Tibial artery (tissue), 4 donors: Measurements from ENCODE around the gene CACNA2D1.
A peak's percentile ranks its signal among the peaks of the same experiment; 100 is the strongest.

Source experiments
- DNase-seq, 2 donors: peaks; one replicate each; pipeline ENCODE4 v3.0.0-alpha.2; 2019
- H3K27ac ChIP-seq, 2 donors: fragments of 200-600 bp; sonication (generic) in 1 of 2; 1 replicate in 1 of 2; 2 replicates in 1 of 2; pipeline ENCODE4 v1.5.1; 2018 to 2019; ENCODE audit warnings: mild to moderate bottlenecking in 1 of 2
- H3K27me3 ChIP-seq, 2 donors: fragments of 200-600 bp; sonication (generic) in 1 of 2; one replicate each; pipeline versions ENCODE4 v1.5.1 to v1.6.0; 2016 to 2019
- H3K36me3 ChIP-seq, 3 donors: fragments of 200-600 bp; sonication (generic) in 2 of 3; one replicate each; pipeline ENCODE4 v1.5.1; 2016 to 2019; ENCODE audit warnings: mild to moderate bottlenecking in 2 of 3
- H3K4me1 ChIP-seq, 4 donors: fragments of 200-600 bp; sonication (generic) in 2 of 4; 1 replicate in 3 of 4; 2 replicates in 1 of 4; pipeline ENCODE4 v1.5.1; 2016 to 2019
- H3K4me3 ChIP-seq, 2 donors: fragments of 200-600 bp; sonication (generic) in 1 of 2; 1 replicate in 1 of 2; 2 replicates in 1 of 2; pipeline ENCODE4 v1.5.1; 2018 to 2019; ENCODE audit warnings: mild to moderate bottlenecking in 2 of 2
- H3K9me3 ChIP-seq, 3 donors: fragments of 200-600 bp; sonication (generic) in 1 of 3; one replicate each; pipeline ENCODE4 v1.5.1; 2016 to 2019
- CTCF ChIP-seq, 2 experiments: fragments of 200-600 bp in 1 of 2; fragments of 450-650 bp in 1 of 2; IDR thresholded peaks; one replicate each; pipeline ENCODE4 v1.5.1; 2017 to 2019; ENCODE audit warnings: antibody characterized with exemption in 2 of 2, mild to moderate bottlenecking in 1 of 2, moderate library complexity in 1 of 2
- intact Hi-C: fragments of 100-400 bp; cut with DNase I; formaldehyde crosslinking; loops from one replicate; pipeline ENCODE4 v1.15.0; 2023; ENCODE audit warnings: low total_unique reads

Gene CACNA2D1

GRCh38 chr7:82442492-82443035 is 1.0 kb downstream of the CACNA2D1 start:
- Histone ChIP-seq H3K36me3 (no peaks in the 10 kb centered on the region), H3K4me3 (peak overlapping the region; percentile 95 to 99), H3K4me1 (peaks cover 0 to 23% (median 7%) of the 10 kb centered on the region in 4 donors), H3K27ac (peak overlapping the region; percentile 95 to 96), H3K9me3 (no peaks in the 10 kb centered on the region), H3K27me3 (no peaks in the 10 kb centered on the region)
- intact Hi-C loops, result no loop called here
- no peak for TF ChIP-seq CTCF (IDR thresholded peaks at IDR 0.05)
- no peak for DNase-seq

GRCh38 chr7:82441669-82442478 is 1.7 kb downstream of the CACNA2D1 start:
- Histone ChIP-seq H3K4me1 (peaks cover 0 to 23% (median 7%) of the 10 kb centered on the region in 4 donors), H3K9me3 (no peaks in the 10 kb centered on the region), H3K36me3 (no peaks in the 10 kb centered on the region), H3K27me3 (no peaks in the 10 kb centered on the region), H3K27ac (no peak overlapping the region), H3K4me3 (peak overlapping the region; percentile 95 to 99)
- no peak for DNase-seq
- intact Hi-C loops, result no loop called here
- TF ChIP-seq CTCF (IDR thresholded peaks at IDR 0.05), result no peak

- H3K27me3 ChIP-seq, result no peaks in the 10 kb centered on the region
- no peak overlapping the region for H3K4me3 ChIP-seq
- no peak for TF ChIP-seq CTCF (IDR thresholded peaks at IDR 0.05)
- no peak overlapping the region for H3K27ac ChIP-seq
- no peaks in the 10 kb centered on the region for H3K9me3 ChIP-seq
- peaks cover 0 to 19% (median 7%) of the 10 kb centered on the region in 4 donors for H3K4me1 ChIP-seq
- no peak for DNase-seq
- intact Hi-C loops, result no loop called here
- no peaks in the 10 kb centered on the region for H3K36me3 ChIP-seq
Observed at GRCh38 chr7:82438521-82438920, 5.1 kb downstream of the CACNA2D1 start.

- intact Hi-C loops, result no loop called here
- H3K27ac ChIP-seq, result no peak overlapping the region
- no peak for DNase-seq
- H3K36me3 ChIP-seq, result no peaks in the 10 kb centered on the region
- TF ChIP-seq CTCF (IDR thresholded peaks at IDR 0.05), result no peak
- H3K4me3 ChIP-seq, result no peak overlapping the region
- H3K4me1 ChIP-seq, result peaks cover 0 to 3% (median 1%) of the 10 kb centered on the region in 4 donors
- H3K27me3 ChIP-seq, result no peaks in the 10 kb centered on the region
- H3K9me3 ChIP-seq, result no peaks in the 10 kb centered on the region
Observed at GRCh38 chr7:82435769-82436168, 7.8 kb downstream of the CACNA2D1 start.

- no peaks in the 10 kb centered on the region for H3K36me3 ChIP-seq
- H3K27me3 ChIP-seq, result no peaks in the 10 kb centered on the region
- no peak for TF ChIP-seq CTCF (IDR thresholded peaks at IDR 0.05)
- H3K27ac ChIP-seq, result no peak overlapping the region
- intact Hi-C loops, result no loop called here
- H3K9me3 ChIP-seq, result no peaks in the 10 kb centered on the region
- no peak for DNase-seq
- H3K4me1 ChIP-seq, result no peaks in the 10 kb centered on the region
- H3K4me3 ChIP-seq, result no peak overlapping the region
Observed at GRCh38 chr7:82434275-82435022, 9.1 kb downstream of the CACNA2D1 start.
